T-helper 1 cell treated with Interleukin-12 subunit alpha and Interleukin-12 subunit beta and Interleukin-4 antibody, amounts not matched to agents 30 ng/mL and 1 ng/mL, for 36 hours (primary cell): Measurements from ENCODE around the gene SEC31A. TPM values are rescaled to one million over a fixed set of nuclear protein-coding genes. Genes with fewer than 3 reads are reported as not detected.
"Not testable (repeated sequence)": the region's sequence is repeated elsewhere in the genome, so short reads cannot be mapped to it uniquely, and the experiment has no call there.

Experiments
- intact Hi-C: fragments of 100-400 bp; cut with micrococcal nuclease; formaldehyde crosslinking; loops from one replicate; pipeline ENCODE4 v1.15.1; 2024
- total RNA-seq: library from RNA; stranded (reverse); gene quantifications from 2 replicates; pipeline ENCODE4 v1.2.3, GENCODE V29; 2022

SEC31A gene
- total RNA-seq, 1 donor from 2014 or later = 174 TPM

DNA sequence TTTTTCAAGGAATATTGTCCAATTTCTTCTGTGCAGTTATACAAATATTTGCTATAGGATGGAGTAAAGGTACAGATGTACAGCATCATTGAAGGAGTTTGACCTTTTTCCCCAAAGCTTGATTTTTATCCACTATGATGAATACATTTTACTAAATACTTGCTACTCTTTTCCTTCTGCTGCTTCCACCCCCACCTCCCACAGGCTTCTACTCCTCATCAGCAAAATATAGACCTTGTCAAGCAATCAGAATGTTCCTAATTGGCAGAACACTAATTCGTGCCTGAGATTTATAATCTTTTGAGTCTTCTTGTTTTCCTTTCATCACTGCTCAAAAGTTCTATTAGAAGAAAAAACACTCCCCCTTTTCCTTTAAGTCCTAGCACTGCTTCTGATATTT is 5.8 kb upstream of the SEC31A start:
- intact Hi-C loops = no loop called here

DNA sequence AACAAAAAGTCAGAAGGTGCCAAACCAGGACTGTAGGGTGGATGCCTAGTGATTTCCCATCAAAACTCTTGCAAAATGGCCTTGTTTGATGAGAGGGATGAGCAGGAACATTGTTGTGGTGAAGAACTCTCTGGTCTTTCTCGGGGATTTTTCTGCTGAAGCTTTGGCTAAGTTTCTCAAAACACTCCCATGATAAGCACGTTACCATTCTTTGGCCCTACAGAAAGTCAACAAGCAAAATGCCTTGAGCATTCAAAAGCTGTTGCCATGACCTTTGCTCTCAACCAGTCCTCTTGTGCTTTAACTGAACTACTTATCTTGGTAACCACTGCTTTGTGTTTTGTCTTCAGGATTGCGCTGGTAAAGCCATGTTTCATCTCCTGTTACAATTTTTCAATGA is 3.0 kb upstream of the SEC31A start:
- intact Hi-C loops = no loop called here

DNA sequence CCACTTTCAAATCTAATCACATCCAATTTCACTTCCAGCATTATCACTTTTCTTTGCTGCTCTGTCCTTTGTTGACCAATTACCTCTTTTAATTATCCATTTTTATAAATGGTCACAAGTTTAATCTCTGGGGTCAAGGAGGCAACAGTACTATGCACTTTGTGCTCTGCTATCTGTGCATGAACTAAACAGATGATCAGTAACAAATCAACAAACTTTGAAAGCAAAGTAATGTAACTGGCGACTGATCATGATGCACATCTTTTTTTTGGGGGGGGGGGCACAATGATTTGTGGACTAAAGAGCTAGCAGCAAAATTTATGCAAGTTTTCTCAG is 1.5 kb upstream of the SEC31A start:
- intact Hi-C loops = no loop called here

DNA sequence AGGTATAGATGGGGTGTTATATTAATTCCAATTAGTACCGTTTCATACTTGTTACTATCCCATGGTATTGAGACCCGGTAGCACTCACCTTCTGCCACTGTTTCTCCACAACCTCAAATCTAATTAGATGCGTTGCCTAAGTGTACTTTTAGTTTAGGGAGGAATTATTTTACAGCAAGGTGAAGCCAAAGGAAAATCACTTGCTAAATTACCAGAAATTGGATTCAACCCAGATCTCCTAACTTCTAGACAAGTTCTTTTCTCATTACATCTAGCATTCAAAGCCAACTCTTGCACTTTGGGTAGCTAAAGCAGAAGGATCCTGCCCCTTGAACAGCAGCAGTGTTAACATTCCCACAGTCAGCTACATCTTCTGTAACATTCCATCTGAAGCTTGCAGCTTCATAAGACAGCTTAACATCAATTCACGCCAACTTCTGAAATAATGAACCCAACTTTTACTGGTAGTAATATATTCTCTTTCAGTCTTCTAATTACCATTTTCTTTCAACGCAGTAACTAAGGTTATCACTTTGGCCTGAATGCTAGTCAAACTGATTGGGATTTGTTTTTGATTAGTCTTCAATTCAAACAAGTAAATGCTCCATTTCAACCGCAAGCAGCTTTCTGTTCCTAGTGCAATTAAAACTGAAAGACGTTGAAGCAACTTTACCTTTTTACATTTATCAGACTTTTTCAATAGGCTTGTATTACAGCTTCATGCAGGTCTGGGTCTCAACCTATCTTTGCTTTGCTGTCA is 934 bp upstream of the SEC31A start:
- intact Hi-C loops = loop anchor here (1.0 to 2.0 kb wide), 11 partner anchors 8 to 643 kb away; partner anchors contain the start of genes COPS4, COQ2, ENOPH1 and HELQ

DNA sequence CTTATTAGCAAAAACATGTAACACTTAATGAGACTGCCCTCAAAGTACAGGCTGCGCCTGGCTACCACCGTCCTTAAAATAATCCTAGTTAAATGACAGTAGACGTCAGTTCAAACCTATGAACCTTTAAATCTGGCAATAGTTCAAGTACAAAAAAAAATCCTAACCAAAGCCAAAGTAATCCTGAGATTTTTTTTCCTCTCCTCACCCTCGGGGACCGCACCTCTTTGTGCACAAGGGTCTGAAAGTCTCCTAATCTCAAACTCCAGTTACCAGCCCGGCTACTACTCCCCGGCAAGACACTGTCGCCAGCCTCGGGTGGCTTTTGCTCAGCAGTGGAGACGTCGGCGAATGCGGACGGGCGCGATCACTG is 439 bp downstream of the SEC31A start:
- intact Hi-C loops = loop anchor here (1.0 to 2.0 kb wide), 3 partner anchors 14 to 606 kb away; no protein-coding TSS in a partner anchor

DNA sequence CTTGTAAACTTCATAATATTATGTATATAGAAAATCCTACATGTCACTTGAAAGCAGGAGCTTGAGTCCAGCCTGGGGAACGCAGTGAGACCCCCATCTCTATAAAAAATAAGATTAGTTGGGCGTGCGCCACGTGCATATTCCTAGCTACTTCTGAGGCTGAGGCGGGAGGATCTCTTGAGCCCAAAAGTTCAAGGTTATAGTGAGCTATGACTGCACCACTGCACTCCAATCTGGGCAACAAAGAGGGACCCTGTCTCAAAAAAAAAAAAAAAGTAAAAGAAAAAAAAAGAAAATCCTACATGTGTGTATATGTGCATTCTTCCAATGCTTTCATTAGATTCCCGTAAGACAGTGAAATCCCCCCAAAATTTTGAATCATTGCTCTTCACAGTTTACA is 1.7 kb downstream of the SEC31A start:
- intact Hi-C loops = no loop called here

DNA sequence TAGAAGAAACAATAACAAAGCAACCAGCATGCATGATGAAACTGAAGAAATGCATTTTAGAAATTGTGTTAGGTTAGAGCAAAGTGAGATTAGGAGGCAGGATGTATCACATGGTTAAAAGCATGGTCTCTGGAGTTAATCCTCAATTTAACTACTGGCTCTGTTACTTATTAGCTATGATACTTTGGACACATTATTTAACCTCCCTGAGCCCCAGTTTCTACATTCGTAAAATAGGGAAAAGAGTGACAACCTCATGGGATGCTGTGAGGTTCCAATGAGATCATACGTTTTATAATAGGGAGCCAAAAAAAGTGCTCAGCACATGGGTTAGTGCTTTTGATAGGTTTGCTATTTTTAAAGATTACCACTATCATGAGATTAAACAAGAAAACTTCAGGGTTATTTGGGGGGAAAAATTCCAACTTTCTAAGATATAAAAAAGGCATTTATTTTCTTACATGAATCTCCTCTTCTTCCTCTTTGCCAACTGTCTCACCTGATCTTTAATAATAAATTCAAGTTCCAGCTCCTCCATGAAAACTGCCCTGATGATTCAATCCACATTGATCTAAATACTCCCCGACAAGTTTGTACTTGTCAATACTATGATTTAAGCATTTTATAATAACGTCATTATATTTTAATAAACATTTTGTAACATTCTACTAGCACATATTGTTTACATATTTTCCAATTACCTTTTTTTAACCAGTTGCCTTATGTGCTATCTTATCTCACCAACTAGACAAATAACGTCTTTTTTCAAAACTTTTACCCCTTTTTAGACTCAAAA is 4.6 kb downstream of the SEC31A start:
- intact Hi-C loops = no loop called here

DNA sequence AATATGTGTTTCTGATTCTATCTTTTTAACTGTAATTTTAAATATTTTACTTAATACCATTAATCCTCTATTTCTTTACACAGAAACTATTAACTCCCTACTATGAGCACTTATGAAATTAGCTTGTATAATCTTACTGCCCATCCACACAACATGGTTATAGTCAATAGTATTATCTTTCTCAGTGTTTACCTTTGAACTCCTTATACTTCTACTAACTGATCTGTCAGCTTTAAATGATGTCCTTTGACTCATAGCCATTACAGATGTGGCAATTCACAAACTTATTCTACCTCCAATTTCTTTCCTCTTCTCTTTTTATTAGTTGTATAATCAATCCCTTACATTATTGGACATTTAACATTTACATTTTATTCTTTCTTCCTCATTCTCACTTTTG is 5.5 kb downstream of the SEC31A start:
- intact Hi-C loops = no loop called here

DNA sequence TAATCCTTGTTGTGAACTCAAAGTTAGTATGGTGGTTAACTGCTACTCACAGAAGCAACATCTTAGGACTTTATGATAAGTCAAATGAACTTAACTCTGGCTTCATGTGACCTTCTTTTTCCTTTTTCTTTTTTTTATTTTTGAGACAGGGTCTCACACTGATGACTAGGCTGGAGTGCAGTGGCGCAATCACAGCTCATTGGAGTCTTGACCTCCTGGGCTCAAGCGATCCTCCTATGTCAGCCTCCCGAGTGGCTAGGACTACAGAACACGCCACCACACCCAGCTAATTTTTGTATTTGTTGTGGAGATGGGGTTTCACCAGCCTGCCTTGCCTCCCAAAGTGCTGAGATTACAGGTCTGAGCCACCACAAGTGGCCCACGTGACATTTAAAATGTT is 22.4 kb downstream of the SEC31A start:
- intact Hi-C loops = no loop called here

DNA sequence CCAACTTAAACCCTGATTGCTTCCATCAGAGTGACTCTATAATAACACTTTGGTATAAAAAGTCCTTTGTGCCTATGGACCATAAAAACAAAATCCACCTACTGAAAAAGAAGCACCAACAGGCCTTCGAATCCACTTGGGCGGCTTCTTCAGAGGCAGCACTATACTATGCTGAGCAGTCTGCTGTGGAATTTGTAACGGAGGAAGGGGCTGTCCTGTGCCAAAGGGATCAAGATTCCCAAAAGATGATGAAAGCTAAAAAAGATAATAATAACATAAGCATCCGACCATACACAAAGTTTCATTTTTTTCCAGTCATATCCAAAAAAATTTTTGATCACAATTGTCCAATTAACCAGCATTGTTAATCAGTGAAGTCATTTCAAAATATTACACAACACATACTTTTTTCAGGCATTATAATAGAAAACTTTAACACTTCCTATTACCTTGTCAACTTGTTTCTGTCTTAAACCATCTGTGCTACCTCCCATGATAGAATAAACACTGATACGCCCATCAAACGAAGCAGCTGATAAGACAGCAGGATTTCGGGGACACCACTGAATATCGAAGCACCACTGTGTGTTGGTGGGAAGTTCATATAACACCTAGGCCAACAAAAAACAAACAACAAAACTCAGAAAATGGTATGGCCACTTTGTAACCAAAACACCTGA is 24.1 kb downstream of the SEC31A start:
- intact Hi-C loops = no loop called here

DNA sequence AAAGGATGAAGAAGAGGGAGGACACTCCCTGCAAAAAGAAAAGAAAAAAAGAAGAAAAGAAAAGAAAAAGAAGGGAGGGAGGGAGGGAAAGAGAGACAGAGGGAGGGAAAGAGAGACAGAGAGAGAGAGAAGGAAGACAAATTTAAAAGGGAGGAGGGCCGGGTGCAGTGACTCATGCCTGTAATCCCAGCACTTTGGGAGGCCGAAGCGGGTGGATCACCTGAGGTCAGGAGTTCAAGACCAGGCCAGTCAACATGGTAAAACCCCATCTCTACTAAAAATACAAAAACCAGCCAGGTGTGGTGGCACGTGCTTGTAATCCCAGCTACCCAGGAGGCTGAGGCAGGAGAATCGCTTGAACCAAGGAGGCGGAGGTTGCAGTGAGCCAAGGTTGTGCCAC is 24.9 kb downstream of the SEC31A start:
- intact Hi-C loops = not testable (repeated sequence)

DNA sequence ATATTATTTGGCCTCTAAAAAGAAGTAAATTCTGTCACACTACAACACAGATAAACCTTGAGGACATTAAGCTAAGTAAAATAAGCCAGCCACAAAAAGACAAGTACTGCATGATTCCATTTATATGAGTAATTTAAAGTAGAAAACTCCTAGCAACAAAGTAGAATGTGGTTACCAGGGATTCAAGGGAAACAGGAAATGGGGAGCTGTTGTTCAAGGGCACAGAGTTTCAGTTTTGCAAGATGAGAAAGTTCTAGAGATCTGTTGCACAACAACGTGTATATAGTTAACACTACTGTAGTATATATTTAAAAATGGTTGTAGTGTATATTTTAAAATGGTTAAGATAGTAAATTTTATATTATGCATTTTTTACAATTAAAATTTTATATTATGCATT is 25.4 kb downstream of the SEC31A start:
- intact Hi-C loops = loop anchor here (1.0 kb wide), 7 partner anchors 26 to 590 kb away; partner anchors contain the start of genes COQ2, HELQ, LIN54 and SEC31A

DNA sequence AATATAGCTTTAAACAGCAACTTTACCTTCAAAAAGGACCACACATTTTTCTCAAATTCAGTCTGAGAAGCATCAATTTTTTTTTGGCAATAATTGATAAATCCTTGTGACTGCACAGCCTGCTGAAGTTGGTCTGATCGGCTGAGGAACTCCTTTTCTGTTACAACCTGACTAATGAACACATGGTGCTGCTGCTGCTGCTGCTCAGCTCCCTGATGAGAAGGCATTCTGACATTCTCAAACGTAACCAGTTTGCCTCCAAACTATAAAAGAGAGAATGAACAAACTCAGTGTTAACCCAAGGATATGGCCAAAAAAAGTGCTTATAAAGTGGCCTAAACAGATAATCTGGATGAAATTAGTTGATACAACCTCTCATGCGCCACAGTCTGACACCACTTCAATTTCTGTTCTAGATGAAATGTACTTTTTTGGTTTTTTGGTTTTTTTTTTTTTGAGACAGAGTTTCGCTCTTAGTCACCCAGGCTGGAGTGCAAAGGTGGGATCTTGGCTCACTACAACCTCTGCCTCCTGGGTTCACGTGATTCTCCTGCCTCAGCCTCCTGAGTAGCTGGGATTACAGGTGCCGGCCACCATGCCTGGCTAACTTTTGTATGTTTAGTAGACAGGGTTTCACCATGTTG is 26.5 kb downstream of the SEC31A start:
- intact Hi-C loops = loop anchor here (1.0 kb wide), 4 partner anchors 12 to 210 kb away; partner anchors contain the start of gene COPS4

DNA sequence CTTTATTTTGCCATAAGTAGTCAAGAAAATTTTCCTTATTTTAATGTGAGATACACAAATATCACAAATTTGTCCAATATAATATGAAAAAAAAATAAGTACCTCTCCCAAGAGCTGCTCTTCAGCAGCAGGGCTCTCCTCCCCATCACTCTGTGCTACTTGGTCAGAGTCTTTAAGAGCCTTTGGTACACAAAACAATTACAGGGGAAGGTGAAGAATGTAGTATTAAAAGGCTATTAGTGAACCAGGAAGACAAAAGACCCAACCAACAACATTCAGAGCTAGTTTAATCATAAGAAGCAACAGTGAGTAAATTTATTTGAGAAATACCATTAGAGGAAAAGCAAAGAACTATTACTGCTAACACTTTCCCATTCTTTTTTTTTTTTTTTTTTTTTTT is 29.4 kb downstream of the SEC31A start:
- intact Hi-C loops = no loop called here

DNA sequence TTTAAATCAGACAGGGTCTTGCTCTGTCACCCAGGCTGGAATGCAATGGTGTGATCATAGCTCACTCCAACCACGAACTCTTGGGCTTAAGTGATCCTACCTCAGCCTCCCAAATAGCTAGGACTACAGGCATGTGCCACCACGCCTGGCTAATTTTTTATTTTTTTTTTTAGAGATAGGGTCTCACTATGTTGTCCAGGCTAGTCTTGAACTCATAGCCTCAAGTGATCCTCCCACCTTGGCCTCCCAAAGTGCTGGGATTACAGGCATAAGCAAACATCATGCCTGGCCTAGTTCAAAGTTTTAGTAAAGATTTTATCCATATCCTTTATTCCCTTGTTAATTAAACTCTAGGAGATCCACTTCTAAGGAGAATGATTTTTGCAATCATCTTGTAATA is 30.5 kb downstream of the SEC31A start:
- intact Hi-C loops = not testable (repeated sequence)

DNA sequence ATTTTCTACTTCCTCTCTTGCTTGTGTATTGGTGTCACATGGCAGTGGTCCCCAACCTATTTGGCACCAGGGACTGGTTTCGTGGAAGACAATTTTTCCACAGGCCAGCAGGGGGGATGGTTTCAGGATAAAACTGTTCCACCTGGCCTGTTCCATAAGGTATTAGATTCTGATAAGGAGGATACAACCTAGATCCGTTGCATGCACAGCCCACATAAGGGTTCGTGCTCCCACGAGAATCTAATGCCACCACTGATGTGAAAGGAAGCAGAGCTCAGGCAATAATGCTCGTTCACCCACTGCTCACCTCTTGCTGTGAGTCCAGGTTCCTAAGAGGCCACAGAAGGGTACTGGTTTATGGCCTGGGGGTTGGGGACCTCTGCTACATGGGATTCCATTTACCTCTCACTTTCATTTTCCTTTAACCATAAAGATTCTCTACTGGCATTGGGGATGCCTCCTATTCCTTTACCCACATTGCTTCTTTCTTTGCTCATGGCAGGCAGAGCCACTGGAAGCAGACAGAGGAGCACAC is 38.1 kb downstream of the SEC31A start:
- intact Hi-C loops = loop anchor here (1.0 kb wide), 8 partner anchors 11 to 431 kb away; partner anchors contain the start of genes COPS4, COQ2, LIN54 and THAP9

DNA sequence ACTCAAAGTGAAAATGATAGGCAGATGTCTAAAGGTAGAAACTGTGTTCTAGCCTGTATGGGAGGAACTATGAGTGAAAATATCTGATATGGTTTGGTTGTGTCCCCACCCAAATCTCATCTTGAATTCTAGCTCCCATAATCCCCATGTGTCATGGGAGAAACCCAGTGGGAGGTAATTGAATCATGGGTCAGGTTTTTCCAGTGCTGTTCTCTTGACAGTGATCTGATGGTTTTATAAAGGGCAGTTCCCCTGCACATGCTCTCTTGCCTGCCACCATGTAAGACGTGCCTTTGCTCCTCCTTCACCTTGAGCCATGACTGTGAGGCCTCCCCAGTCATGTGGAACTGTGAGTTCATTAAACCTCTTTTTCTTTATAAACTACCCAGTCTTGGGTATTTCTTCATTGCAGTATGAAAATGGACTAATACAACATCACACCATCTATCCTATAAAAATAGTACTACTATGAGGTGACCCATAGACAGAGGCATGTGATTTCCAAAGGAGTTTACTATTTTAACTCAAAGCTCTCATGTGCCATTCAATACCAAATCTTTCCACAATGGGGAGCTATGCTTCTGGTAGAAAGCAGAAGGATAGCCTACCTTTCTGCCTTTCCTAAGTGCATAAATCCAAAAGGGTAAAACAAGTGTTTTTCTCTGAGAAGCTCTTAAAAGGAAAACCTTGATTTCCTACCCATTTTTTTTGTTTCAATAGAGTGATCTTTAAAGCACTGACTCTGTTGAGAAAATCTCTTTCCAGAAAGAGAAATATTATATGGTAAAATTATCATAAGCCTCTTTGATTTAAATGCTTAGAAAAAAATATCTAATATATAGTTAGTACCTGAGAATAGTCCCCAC is 38.8 kb downstream of the SEC31A start:
- intact Hi-C loops = loop anchor here (1.0 kb wide), 8 partner anchors 12 to 432 kb away; partner anchors contain the start of genes COPS4, COQ2, LIN54 and THAP9

DNA sequence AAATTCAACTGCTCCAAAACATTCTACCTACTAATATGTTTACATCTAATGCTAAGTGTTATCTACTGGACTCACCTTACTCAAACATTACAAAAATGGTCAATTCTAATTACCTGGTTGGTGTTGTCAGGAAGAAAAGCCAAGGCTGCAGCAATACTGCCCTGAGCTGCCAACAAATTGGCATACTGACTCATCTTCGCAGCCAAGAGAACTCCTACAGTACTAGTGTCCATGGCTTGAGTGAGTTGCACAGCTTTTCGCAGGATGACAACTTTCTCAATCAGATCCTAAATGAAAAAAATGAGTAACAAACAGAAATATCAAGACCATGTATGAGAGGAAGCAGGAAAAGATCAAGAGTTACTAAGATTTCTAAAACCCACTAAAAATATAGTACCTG is 39.6 kb downstream of the SEC31A start:
- intact Hi-C loops = no loop called here

DNA sequence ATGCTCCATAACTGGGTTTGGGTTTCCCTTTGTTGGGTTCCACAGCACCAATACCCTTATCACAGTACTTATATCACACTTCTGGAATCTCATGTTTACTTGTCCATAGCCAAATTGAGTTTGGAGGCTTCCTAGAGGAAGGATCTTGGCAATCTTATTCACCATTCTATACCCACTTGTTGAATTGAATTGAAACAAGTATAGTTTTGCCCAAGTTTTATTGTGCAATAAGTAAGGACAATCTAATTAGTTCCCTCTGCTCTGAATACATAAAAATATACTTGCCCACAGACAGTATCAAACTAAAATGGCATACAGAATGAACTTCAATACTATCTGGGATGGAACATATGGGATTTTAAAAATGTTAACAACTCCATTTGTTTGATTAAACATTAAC is 40.3 kb downstream of the SEC31A start:
- intact Hi-C loops = no loop called here

DNA sequence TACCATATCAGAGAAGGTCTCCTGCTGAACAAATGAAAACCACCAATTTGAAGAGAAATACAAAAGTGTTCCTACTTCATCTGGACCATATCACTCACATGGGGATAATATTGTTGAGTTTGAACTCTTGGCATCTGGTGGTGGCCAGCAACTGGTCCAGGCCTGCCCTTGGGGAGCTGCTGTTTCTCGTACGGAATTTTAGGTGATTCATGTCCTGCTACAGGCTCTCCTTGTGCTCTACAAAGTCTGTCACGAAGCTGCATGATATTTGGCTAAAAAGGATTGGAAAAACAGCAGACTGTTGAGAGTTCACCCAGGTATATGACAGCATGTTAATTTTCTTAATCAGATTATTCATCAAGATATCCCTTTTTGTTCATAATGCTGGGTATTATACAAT is 42.2 kb downstream of the SEC31A start:
- intact Hi-C loops = no loop called here
